ENCODE measurements around the gene NEB. TPM values are rescaled to one million over a fixed set of nuclear protein-coding genes. Genes with fewer than 3 reads are reported as not detected.

Gene NEB
- polyA plus RNA-seq, 3 donors = 2.7 TPM; not detected in 2

- Histone ChIP-seq H2AFZ (ENCODE audit: insufficient read depth, low read depth, low read length, poor library complexity, severe bottlenecking) (no peak overlapping the region), H3K36me3 (replicated peaks in 1 of 2; ENCODE audit: control insufficient read depth in 1 of 2, insufficient read depth in 2 of 2, low read length in 2 of 2) (no peaks in the 10 kb centered on the region), H4K20me1 (ENCODE audit: insufficient read depth, low read length) (no peaks in the 10 kb centered on the region), H3K4me3 (replicated peaks in 1 of 3; ENCODE audit: low read depth in 2 of 3, low read length in 3 of 3) (no peak overlapping the region), H3K27ac (ENCODE audit: low read depth in 1 of 2, low read length in 2 of 2) (no peak overlapping the region), H3K4me2 (replicated peaks; ENCODE audit: extremely low read depth, low read length, poor library complexity, severe bottlenecking) (no peak overlapping the region), H3K9ac (ENCODE audit: insufficient read depth, low read length, poor library complexity, severe bottlenecking) (no peak overlapping the region), H3K27me3 (ENCODE audit: control insufficient read depth in 2 of 2, insufficient read depth in 2 of 2, low read length in 2 of 2) (no peaks in the 10 kb centered on the region), H3K9me3 (replicated peaks in 1 of 2; ENCODE audit: control insufficient read depth in 1 of 2, insufficient read depth in 1 of 2, low read length in 2 of 2) (no peaks in the 10 kb centered on the region), H3K4me1 (ENCODE audit: control insufficient read depth in 1 of 2, insufficient read depth in 2 of 2, low read length in 2 of 2) (no peaks in the 10 kb centered on the region), H3K79me2 (ENCODE audit: insufficient read depth, low read length) (no peaks in the 10 kb centered on the region)
- DNase-seq = no peak
- Mint-ChIP-seq H3K27me3 (ENCODE audit: low read depth in 3 of 3) (peaks cover 0 to 1% (median 0%) of the 10 kb centered on the region in 3 donors), H3K9me3 (no peaks in the 10 kb centered on the region), H3K4me3 (no peak overlapping the region), H3K36me3 (no peaks in the 10 kb centered on the region), H3K27ac (no peak overlapping the region), H3K4me1 (no peaks in the 10 kb centered on the region)
- 60% methylated on average over 1 of the region's 5 CpGs for WGBS (ENCODE audit: insufficient coverage)
- intact Hi-C loops (cut with micrococcal nuclease) = no loop called here
- TF ChIP-seq CTCF (IDR thresholded peaks at IDR 0.05) = no peak
Observed at GRCh38 chr2:151730262-151730975, 3.9 kb downstream of the NEB start.

- Mint-ChIP-seq H3K4me3 (no peak overlapping the region), H3K9me3 (no peaks in the 10 kb centered on the region), H3K36me3 (no peaks in the 10 kb centered on the region), H3K27me3 (ENCODE audit: low read depth in 3 of 3) (peaks cover 0 to 1% (median 0%) of the 10 kb centered on the region in 3 donors), H3K27ac (no peak overlapping the region), H3K4me1 (no peaks in the 10 kb centered on the region)
- WGBS (ENCODE audit: insufficient coverage) = no CpG with 5 or more reads among the region's 1 CpG
- Histone ChIP-seq H3K36me3 (replicated peaks in 1 of 2; ENCODE audit: control insufficient read depth in 1 of 2, insufficient read depth in 2 of 2, low read length in 2 of 2) (no peaks in the 10 kb centered on the region), H3K79me2 (ENCODE audit: insufficient read depth, low read length) (no peaks in the 10 kb centered on the region), H3K9me3 (replicated peaks in 1 of 2; ENCODE audit: control insufficient read depth in 1 of 2, insufficient read depth in 1 of 2, low read length in 2 of 2) (no peaks in the 10 kb centered on the region), H3K4me3 (replicated peaks in 1 of 3; ENCODE audit: low read depth in 2 of 3, low read length in 3 of 3) (no peak overlapping the region), H2AFZ (ENCODE audit: insufficient read depth, low read depth, low read length, poor library complexity, severe bottlenecking) (no peak overlapping the region), H3K27me3 (ENCODE audit: control insufficient read depth in 2 of 2, insufficient read depth in 2 of 2, low read length in 2 of 2) (no peaks in the 10 kb centered on the region), H4K20me1 (ENCODE audit: insufficient read depth, low read length) (no peaks in the 10 kb centered on the region), H3K4me1 (ENCODE audit: control insufficient read depth in 1 of 2, insufficient read depth in 2 of 2, low read length in 2 of 2) (no peaks in the 10 kb centered on the region), H3K27ac (ENCODE audit: low read depth in 1 of 2, low read length in 2 of 2) (no peak overlapping the region), H3K9ac (ENCODE audit: insufficient read depth, low read length, poor library complexity, severe bottlenecking) (no peak overlapping the region), H3K4me2 (replicated peaks; ENCODE audit: extremely low read depth, low read length, poor library complexity, severe bottlenecking) (no peak overlapping the region)
- TF ChIP-seq CTCF (IDR thresholded peaks at IDR 0.05) = no peak
- intact Hi-C loops (cut with micrococcal nuclease) = no loop called here
- DNase-seq = no peak
Observed at GRCh38 chr2:151729837-151730236, 4.4 kb downstream of the NEB start.
